Measurements from ENCODE around the gene RHOXF2B.

DNA sequence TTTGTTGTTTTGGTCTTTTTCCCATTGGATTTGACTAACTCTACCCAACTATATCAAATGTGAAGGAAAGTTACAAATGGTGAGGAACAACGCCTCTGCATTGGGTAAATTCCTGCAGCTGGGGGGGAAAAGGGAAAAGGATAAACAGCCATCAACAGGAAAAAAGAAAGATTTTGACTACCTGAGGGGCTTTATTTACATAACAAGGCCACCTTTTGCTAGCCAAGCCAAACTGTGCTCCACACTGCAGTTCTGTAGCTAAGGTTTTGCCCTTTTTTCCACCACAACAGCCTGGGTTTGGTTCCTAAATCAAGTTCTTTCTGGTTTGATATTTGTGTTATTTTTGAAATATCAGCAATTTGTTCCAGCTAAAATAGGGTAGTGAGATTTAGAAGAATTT lies 40.8 kb downstream of the RHOXF2B start:
- TF ChIP-seq, protein P1, sequence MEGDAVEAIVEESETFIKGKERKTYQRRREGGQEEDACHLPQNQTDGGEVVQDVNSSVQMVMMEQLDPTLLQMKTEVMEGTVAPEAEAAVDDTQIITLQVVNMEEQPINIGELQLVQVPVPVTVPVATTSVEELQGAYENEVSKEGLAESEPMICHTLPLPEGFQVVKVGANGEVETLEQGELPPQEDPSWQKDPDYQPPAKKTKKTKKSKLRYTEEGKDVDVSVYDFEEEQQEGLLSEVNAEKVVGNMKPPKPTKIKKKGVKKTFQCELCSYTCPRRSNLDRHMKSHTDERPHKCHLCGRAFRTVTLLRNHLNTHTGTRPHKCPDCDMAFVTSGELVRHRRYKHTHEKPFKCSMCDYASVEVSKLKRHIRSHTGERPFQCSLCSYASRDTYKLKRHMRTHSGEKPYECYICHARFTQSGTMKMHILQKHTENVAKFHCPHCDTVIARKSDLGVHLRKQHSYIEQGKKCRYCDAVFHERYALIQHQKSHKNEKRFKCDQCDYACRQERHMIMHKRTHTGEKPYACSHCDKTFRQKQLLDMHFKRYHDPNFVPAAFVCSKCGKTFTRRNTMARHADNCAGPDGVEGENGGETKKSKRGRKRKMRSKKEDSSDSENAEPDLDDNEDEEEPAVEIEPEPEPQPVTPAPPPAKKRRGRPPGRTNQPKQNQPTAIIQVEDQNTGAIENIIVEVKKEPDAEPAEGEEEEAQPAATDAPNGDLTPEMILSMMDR (IDR thresholded peaks at IDR 0.05; ENCODE audit: extremely low read depth in 1 of 2, insufficient read depth in 1 of 2, low read depth in 1 of 2, low read length in 2 of 2), result no peak
- TF ChIP-seq JUN (IDR thresholded peaks at IDR 0.05; ENCODE audit: borderline replicate concordance, insufficient read depth, insufficient read length, low read depth) (no peak), EZH2 (IDR thresholded peaks at IDR 0.05; ENCODE audit: borderline replicate concordance, low read depth, low read length, severe bottlenecking) (no peak), POLR2AphosphoS5 (IDR thresholded peaks at IDR 0.05; ENCODE audit: insufficient read depth, low read depth, low read length) (no peak), MAX (IDR thresholded peaks at IDR 0.05; ENCODE audit: insufficient read depth, insufficient read length) (no peak), POLR2A (IDR thresholded peaks at IDR 0.05; ENCODE audit: low read depth, low read length) (no peak), MYC (IDR thresholded peaks at IDR 0.05; ENCODE audit: low read depth, low read length) (no peak), GATA2 (IDR thresholded peaks at IDR 0.05; ENCODE audit: insufficient read depth, insufficient read length, low read depth, low read length) (no peak), FOS (IDR thresholded peaks at IDR 0.05; ENCODE audit: borderline replicate concordance, insufficient read depth, low read length) (no peak)
